ENCODE data around the gene HGF. TPM values are rescaled to one million over a fixed set of nuclear protein-coding genes. Genes with fewer than 3 reads are reported as not detected.

HGF gene
- total and polyA plus RNA-seq, 10 of the 15 experiments (the other 5 are each of a cell fraction or from before 2014, with no cell fraction given): 0.10 to 1.7 (median 0.99) TPM

DNA sequence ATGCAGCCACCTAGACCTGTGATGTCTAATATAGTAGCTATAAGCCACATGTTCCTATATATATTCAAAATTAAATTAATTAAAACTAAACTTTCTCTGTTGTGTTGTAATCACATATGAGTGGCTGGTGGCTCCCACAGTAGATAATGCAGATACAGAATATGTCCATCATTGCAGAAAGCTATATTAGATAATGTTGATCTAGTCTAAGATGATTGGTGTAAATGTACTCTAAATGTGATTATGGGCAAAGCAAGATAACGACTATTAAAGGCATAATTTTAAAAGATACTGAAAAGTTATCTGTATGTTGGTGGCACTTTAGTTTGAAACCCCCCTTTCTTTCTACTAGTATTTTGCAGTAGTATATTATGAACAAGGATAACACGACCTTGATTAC, 5.7 kb upstream of the HGF start:
- ATAC-seq (no peak), FAIRE-seq (no peak), DNase-seq (ENCODE audit: low read depth, low spot score) (no peak)
- ChIA-PET SMC1A (ENCODE audit: uncharacterized antibody, unreplicated experiment) (interaction anchor here (0.5 to 1.1 kb wide), 2 partner anchors 18 to 332 kb away, joined by 3 read pairs; no protein-coding TSS in a partner anchor), POLR2A (no interaction called here), CTCF (no interaction called here), RAD21 (ENCODE audit: unreplicated experiment) (no interaction called here)
- no TSS peak for BruUV-seq (replicated peaks)
- H2AFZ ChIP-seq (ENCODE audit: control insufficient read depth, low read depth, low read length): no peak overlapping the region; the same call in 1 of the 2 replicates
- H3K27me3 ChIP-seq (replicated peaks in 1 of 2; ENCODE audit: control insufficient read depth in 2 of 2, insufficient read depth in 2 of 2, low read length in 1 of 2): no peaks in the 10 kb centered on the region
- no peak for TF ChIP-seq SRF (IDR thresholded peaks at IDR 0.05; ENCODE audit: low read depth in 2 of 2, low read length in 2 of 2)
- TF ChIP-seq, protein P1, sequence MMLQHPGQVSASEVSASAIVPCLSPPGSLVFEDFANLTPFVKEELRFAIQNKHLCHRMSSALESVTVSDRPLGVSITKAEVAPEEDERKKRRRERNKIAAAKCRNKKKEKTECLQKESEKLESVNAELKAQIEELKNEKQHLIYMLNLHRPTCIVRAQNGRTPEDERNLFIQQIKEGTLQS (IDR thresholded peaks at IDR 0.05; ENCODE audit: borderline replicate concordance, extremely low read depth, low read depth, low read length): no peak
- no peak for TF ChIP-seq WRNIP1 (IDR thresholded peaks at IDR 0.05; ENCODE audit: borderline replicate concordance, low read depth, low read length)
- no peak for TF ChIP-seq PAX5 (IDR thresholded peaks at IDR 0.05; ENCODE audit: borderline replicate concordance, low read depth, low read length)
- TF ChIP-seq SUZ12 (IDR thresholded peaks at IDR 0.05; ENCODE audit: unreplicated experiment): no peak
- TF ChIP-seq, protein P2, sequence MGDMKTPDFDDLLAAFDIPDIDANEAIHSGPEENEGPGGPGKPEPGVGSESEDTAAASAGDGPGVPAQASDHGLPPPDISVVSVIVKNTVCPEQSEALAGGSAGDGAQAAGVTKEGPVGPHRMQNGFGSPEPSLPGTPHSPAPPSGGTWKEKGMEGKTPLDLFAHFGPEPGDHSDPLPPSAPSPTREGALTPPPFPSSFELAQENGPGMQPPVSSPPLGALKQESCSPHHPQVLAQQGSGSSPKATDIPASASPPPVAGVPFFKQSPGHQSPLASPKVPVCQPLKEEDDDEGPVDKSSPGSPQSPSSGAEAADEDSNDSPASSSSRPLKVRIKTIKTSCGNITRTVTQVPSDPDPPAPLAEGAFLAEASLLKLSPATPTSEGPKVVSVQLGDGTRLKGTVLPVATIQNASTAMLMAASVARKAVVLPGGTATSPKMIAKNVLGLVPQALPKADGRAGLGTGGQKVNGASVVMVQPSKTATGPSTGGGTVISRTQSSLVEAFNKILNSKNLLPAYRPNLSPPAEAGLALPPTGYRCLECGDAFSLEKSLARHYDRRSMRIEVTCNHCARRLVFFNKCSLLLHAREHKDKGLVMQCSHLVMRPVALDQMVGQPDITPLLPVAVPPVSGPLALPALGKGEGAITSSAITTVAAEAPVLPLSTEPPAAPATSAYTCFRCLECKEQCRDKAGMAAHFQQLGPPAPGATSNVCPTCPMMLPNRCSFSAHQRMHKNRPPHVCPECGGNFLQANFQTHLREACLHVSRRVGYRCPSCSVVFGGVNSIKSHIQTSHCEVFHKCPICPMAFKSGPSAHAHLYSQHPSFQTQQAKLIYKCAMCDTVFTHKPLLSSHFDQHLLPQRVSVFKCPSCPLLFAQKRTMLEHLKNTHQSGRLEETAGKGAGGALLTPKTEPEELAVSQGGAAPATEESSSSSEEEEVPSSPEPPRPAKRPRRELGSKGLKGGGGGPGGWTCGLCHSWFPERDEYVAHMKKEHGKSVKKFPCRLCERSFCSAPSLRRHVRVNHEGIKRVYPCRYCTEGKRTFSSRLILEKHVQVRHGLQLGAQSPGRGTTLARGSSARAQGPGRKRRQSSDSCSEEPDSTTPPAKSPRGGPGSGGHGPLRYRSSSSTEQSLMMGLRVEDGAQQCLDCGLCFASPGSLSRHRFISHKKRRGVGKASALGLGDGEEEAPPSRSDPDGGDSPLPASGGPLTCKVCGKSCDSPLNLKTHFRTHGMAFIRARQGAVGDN (IDR thresholded peaks at IDR 0.05): no peak
- no peak for TF ChIP-seq JUNB (IDR thresholded peaks at IDR 0.05)
- TF ChIP-seq SPI1 (IDR thresholded peaks at IDR 0.05; ENCODE audit: borderline replicate concordance, insufficient read depth, low read depth, low read length): no peak
- TF ChIP-seq, protein P3, sequence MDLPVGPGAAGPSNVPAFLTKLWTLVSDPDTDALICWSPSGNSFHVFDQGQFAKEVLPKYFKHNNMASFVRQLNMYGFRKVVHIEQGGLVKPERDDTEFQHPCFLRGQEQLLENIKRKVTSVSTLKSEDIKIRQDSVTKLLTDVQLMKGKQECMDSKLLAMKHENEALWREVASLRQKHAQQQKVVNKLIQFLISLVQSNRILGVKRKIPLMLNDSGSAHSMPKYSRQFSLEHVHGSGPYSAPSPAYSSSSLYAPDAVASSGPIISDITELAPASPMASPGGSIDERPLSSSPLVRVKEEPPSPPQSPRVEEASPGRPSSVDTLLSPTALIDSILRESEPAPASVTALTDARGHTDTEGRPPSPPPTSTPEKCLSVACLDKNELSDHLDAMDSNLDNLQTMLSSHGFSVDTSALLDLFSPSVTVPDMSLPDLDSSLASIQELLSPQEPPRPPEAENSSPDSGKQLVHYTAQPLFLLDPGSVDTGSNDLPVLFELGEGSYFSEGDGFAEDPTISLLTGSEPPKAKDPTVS (IDR thresholded peaks at IDR 0.05; ENCODE audit: low read depth, low read length): no peak
- TF ChIP-seq NBN (IDR thresholded peaks at IDR 0.05): no peak
- TF ChIP-seq SMARCA5 (IDR thresholded peaks at IDR 0.05): no peak
- no peak for TF ChIP-seq SP1 (IDR thresholded peaks at IDR 0.05; ENCODE audit: low read depth, low read length)
- TF ChIP-seq BRCA1 (IDR thresholded peaks at IDR 0.05; ENCODE audit: low read depth, low read length): no peak
- no peak for TF ChIP-seq ZSCAN29 (IDR thresholded peaks at IDR 0.05)
- no peaks in the 10 kb centered on the region for H4K20me1 ChIP-seq (ENCODE audit: control insufficient read depth, insufficient read depth)
- H3K4me1 ChIP-seq (ENCODE audit: control insufficient read depth, insufficient read depth, low read length): no peaks in the 10 kb centered on the region
- in situ Hi-C loops (cut with MboI): no loop called here
- no peak overlapping the region for H3K4me3 ChIP-seq
- no peaks in the 10 kb centered on the region for H3K36me3 ChIP-seq (ENCODE audit: control insufficient read depth in 2 of 2, insufficient read depth in 2 of 2, low read length in 1 of 2)
- no peak overlapping the region for H3K27ac ChIP-seq (ENCODE audit: control insufficient read depth, insufficient read depth)
- H3K79me2 ChIP-seq (ENCODE audit: control insufficient read depth, insufficient read depth, low read length): no peaks in the 10 kb centered on the region
- H3K9ac ChIP-seq (ENCODE audit: control insufficient read depth, insufficient read depth, low read length): no peak overlapping the region
- 0% methylated on average over 2 of the region's 2 CpGs for WGBS (ENCODE audit: insufficient coverage, insufficient replicate concordance, low lambda C conversion rate, missing lambda C conversion rate)
- intact Hi-C loops (cut with micrococcal nuclease; ENCODE audit: unreplicated experiment): no loop called here
- no peaks in the 10 kb centered on the region for H3K9me3 ChIP-seq (replicated peaks; ENCODE audit: control insufficient read depth, insufficient read depth, low read length)
- no peak overlapping the region for H3K4me2 ChIP-seq (ENCODE audit: control insufficient read depth, insufficient read depth)

Data from GM12878 (cell line).